ENCODE results near the gene FAM168B.

FAM168B gene

GRCh38 chr2:131035112-131035825, 58.0 kb downstream of the FAM168B start:
- no peak overlapping the region for H3K27ac ChIP-seq (ENCODE audit: low read length)

DNA sequence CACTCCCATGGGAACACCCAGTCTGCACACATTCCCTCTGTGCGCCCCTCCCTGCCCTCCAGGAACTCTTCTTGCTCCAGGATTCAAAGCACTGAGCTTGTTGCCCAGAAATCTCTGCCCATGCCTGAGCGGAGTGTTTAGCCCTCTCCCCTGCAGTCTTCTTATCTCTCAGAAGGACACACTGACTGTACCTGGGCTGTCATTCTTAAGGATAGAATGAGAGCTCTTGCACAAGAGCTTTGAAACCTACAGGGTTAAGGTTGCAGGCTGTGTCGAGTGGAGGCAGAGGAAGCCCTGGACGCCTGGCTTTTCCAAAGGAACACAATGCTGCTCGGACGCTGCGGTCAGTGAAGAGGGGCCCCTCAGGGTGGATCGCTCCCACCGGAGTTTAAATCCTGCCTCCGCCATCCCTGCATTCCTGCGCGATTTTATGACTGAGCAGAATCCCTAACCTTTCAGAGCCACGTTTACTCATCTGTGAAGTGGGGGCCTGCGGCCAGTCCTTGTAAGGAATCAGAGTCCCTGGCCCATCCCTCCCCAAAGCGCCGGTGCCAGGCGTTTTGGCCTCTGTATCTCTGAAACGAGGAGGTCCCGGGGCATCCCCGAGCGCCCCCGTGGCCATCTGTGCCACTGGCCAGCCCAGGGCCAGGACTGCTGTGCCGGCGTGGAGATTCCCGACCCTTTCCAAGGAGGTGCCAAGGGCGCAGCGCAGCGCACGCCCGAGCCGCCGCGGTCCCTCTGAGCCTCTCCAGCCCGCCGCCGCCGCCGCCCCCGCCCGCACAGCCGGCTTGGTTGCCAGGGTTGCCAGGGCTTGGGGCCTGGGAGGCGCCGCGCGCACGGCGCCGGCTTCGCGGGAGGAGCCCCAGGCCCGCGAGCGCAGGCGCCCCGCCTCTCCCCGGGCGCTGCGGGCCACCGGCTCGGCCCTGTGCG, 58.9 kb downstream of the FAM168B start:
- no peak overlapping the region for H3K9ac ChIP-seq (ENCODE audit: low read length)
- H3F3A ChIP-seq (ENCODE audit: insufficient read depth, low read length): no peaks in the 10 kb centered on the region
- H3K9me3 ChIP-seq (replicated peaks; ENCODE audit: insufficient read depth, low read length): no peaks in the 10 kb centered on the region
- TF ChIP-seq CTCF (IDR thresholded peaks at IDR 0.05; ENCODE audit: low read length): no peak
- TF ChIP-seq EZH2 (optimal IDR thresholded peaks at IDR 0.05; ENCODE audit: low read depth, low read length): no peak
- TF ChIP-seq EZH2phosphoT487 (IDR thresholded peaks at IDR 0.05; ENCODE audit: low read length): no peak
- DNase-seq: no peak
- H3K9me2 ChIP-seq (replicated peaks; ENCODE audit: insufficient read depth, low read length): no peaks in the 10 kb centered on the region
- H3K4me1 ChIP-seq (ENCODE audit: low read length): no peaks in the 10 kb centered on the region
- H2AFZ ChIP-seq (ENCODE audit: low read length): no peak overlapping the region
- H3K27ac ChIP-seq (ENCODE audit: low read length): no peak overlapping the region
- H3K4me3 ChIP-seq (ENCODE audit: low read length): no peak overlapping the region
- no peaks in the 10 kb centered on the region for H3K27me3 ChIP-seq (replicated peaks; ENCODE audit: insufficient read depth, low read length)
- H3K4me2 ChIP-seq (ENCODE audit: low read depth, low read length): no peak overlapping the region
- H3K36me3 ChIP-seq (replicated peaks; ENCODE audit: insufficient read depth, low read length): no peaks in the 10 kb centered on the region
- H3K79me2 ChIP-seq (ENCODE audit: low read length): no peaks in the 10 kb centered on the region
- no peaks in the 10 kb centered on the region for H4K20me1 ChIP-seq (ENCODE audit: insufficient read depth, low read length)

More at GRCh38 chr2:131035112-131035825, 58.0 kb downstream of the FAM168B start:
- TF ChIP-seq CTCF (IDR thresholded peaks at IDR 0.05; ENCODE audit: low read length) (no peak), EZH2 (optimal IDR thresholded peaks at IDR 0.05; ENCODE audit: low read depth, low read length) (no peak), EZH2phosphoT487 (IDR thresholded peaks at IDR 0.05; ENCODE audit: low read length) (no peak)
- Histone ChIP-seq H3K9ac (ENCODE audit: low read length) (no peak overlapping the region), H3K4me3 (ENCODE audit: low read length) (no peak overlapping the region), H3K4me1 (ENCODE audit: low read length) (no peaks in the 10 kb centered on the region), H3K27me3 (replicated peaks; ENCODE audit: insufficient read depth, low read length) (no peaks in the 10 kb centered on the region), H3K79me2 (ENCODE audit: low read length) (no peaks in the 10 kb centered on the region), H3K36me3 (replicated peaks; ENCODE audit: insufficient read depth, low read length) (no peaks in the 10 kb centered on the region), H2AFZ (ENCODE audit: low read length) (no peak overlapping the region), H3K9me2 (replicated peaks; ENCODE audit: insufficient read depth, low read length) (no peaks in the 10 kb centered on the region), H3K9me3 (replicated peaks; ENCODE audit: insufficient read depth, low read length) (no peaks in the 10 kb centered on the region), H3K4me2 (ENCODE audit: low read depth, low read length) (no peak overlapping the region), H4K20me1 (ENCODE audit: insufficient read depth, low read length) (no peaks in the 10 kb centered on the region), H3F3A (ENCODE audit: insufficient read depth, low read length) (no peaks in the 10 kb centered on the region)
- no peak for DNase-seq

- H2AFZ ChIP-seq (ENCODE audit: low read length): no peak overlapping the region
- no peaks in the 10 kb centered on the region for H3K9me3 ChIP-seq (replicated peaks; ENCODE audit: insufficient read depth, low read length)
- no peak for TF ChIP-seq CTCF (IDR thresholded peaks at IDR 0.05; ENCODE audit: low read length)
- TF ChIP-seq EZH2phosphoT487 (IDR thresholded peaks at IDR 0.05; ENCODE audit: low read length): no peak
- no peak for TF ChIP-seq EZH2 (optimal IDR thresholded peaks at IDR 0.05; ENCODE audit: low read depth, low read length)
- no peaks in the 10 kb centered on the region for H3K36me3 ChIP-seq (replicated peaks; ENCODE audit: insufficient read depth, low read length)
- H3K4me2 ChIP-seq (ENCODE audit: low read depth, low read length): no peak overlapping the region
- H3K4me3 ChIP-seq (ENCODE audit: low read length): no peak overlapping the region
- no peak overlapping the region for H3K27ac ChIP-seq (ENCODE audit: low read length)
- H3K27me3 ChIP-seq (replicated peaks; ENCODE audit: insufficient read depth, low read length): no peaks in the 10 kb centered on the region
- no peak for DNase-seq
- no peaks in the 10 kb centered on the region for H3K4me1 ChIP-seq (ENCODE audit: low read length)
- no peak overlapping the region for H3K9ac ChIP-seq (ENCODE audit: low read length)
- H4K20me1 ChIP-seq (ENCODE audit: insufficient read depth, low read length): no peaks in the 10 kb centered on the region
- H3F3A ChIP-seq (ENCODE audit: insufficient read depth, low read length): no peaks in the 10 kb centered on the region
- no peaks in the 10 kb centered on the region for H3K79me2 ChIP-seq (ENCODE audit: low read length)
- no peaks in the 10 kb centered on the region for H3K9me2 ChIP-seq (replicated peaks; ENCODE audit: insufficient read depth, low read length)
These were observed 59.5 kb downstream of the FAM168B start for GRCh38 chr2:131033786-131034121.

Measured in MM.1S (cell line).